Activated CD4-positive, alpha-beta T cell treated with anti-CD3 and anti-CD28 coated beads, Interleukin-2, amount 10 ng/mL, durations not matched to agents 24 days and 14 days (primary cell): Measurements from ENCODE around the gene TPPP3. TPM values are rescaled to one million over a fixed set of nuclear protein-coding genes. Genes with fewer than 3 reads are reported as not detected.

Experiments
- DNase-seq: peaks from one replicate; pipeline ENCODE4 v3.0.0; 2022
- H3K27ac Mint-ChIP-seq: one replicate; pipeline ENCODE4 v1.8.0; 2022; ENCODE audit warnings: mild to moderate bottlenecking, mixed read lengths
- H3K27me3 Mint-ChIP-seq: one replicate; pipeline ENCODE4 v1.8.0; 2022; ENCODE audit warnings: mixed read lengths
- H3K36me3 Mint-ChIP-seq: one replicate; pipeline ENCODE4 v1.8.0; 2022; ENCODE audit warnings: low read depth, mild to moderate bottlenecking, mixed read lengths
- H3K4me1 Mint-ChIP-seq: one replicate; pipeline ENCODE4 v1.8.0; 2021; ENCODE audit warnings: mixed read lengths
- H3K4me3 Mint-ChIP-seq: one replicate; pipeline ENCODE4 v1.8.0; 2022; ENCODE audit warnings: mild to moderate bottlenecking, moderate library complexity, mixed read lengths
- H3K9me3 Mint-ChIP-seq: one replicate; pipeline ENCODE4 v1.8.0; 2021; ENCODE audit warnings: mixed read lengths
- intact Hi-C: fragments of 100-400 bp; cut with micrococcal nuclease; formaldehyde crosslinking; loops from one replicate; pipeline ENCODE4 v1.15.1; 2023
- total RNA-seq: library from RNA; stranded (reverse); gene quantifications from 2 replicates; pipeline ENCODE4 v1.2.3, GENCODE V29; 2022

Gene TPPP3
- total RNA-seq, 1 donor from 2014 or later, result not detected

GRCh38 chr16:67405336-67405735 is 12.0 kb upstream of the TPPP3 start:
- Mint-ChIP-seq H3K27me3 (peaks cover 7% of the 10 kb centered on the region), H3K9me3 (no peaks in the 10 kb centered on the region)
- intact Hi-C loops, result no loop called here

GRCh38 chr16:67404740-67405226 is 11.5 kb upstream of the TPPP3 start:
- H3K9me3 Mint-ChIP-seq, result no peaks in the 10 kb centered on the region
- intact Hi-C loops, result no loop called here
- peaks cover 7% of the 10 kb centered on the region for H3K27me3 Mint-ChIP-seq
- H3K4me1 Mint-ChIP-seq, result no peaks in the 10 kb centered on the region
- H3K4me3 Mint-ChIP-seq, result no peak overlapping the region
- DNase-seq, result no peak
- H3K36me3 Mint-ChIP-seq, result no peaks in the 10 kb centered on the region
- no peak overlapping the region for H3K27ac Mint-ChIP-seq

More at GRCh38 chr16:67405336-67405735, 12.0 kb upstream of the TPPP3 start:
- no peaks in the 10 kb centered on the region for H3K36me3 Mint-ChIP-seq
- H3K27ac Mint-ChIP-seq, result no peak overlapping the region
- H3K4me3 Mint-ChIP-seq, result no peak overlapping the region
- H3K4me1 Mint-ChIP-seq, result no peaks in the 10 kb centered on the region
- DNase-seq, result no peak

- Mint-ChIP-seq H3K36me3 (no peaks in the 10 kb centered on the region), H3K27ac (no peak overlapping the region), H3K4me1 (no peaks in the 10 kb centered on the region), H3K9me3 (no peaks in the 10 kb centered on the region), H3K4me3 (no peak overlapping the region), H3K27me3 (peaks cover 7% of the 10 kb centered on the region)
- DNase-seq, result no peak
- intact Hi-C loops, result no loop called here
These were observed 10.8 kb upstream of the TPPP3 start for GRCh38 chr16:67403976-67404555.

GRCh38 chr16:67400901-67401300 is 7.6 kb upstream of the TPPP3 start:
- Mint-ChIP-seq H3K27me3 (peaks cover 7% of the 10 kb centered on the region), H3K4me1 (no peaks in the 10 kb centered on the region), H3K36me3 (no peaks in the 10 kb centered on the region), H3K4me3 (no peak overlapping the region), H3K9me3 (no peaks in the 10 kb centered on the region), H3K27ac (no peak overlapping the region)
- intact Hi-C loops, result no loop called here
- DNase-seq, result no peak

GRCh38 chr16:67399749-67400704 is 6.7 kb upstream of the TPPP3 start:
- intact Hi-C loops, result loop anchor here (1.0 to 10.0 kb wide), 3 partner anchors 55 to 140 kb away; partner anchors contain the start of gene PLEKHG4
- Mint-ChIP-seq H3K27me3 (peaks cover 15% of the 10 kb centered on the region), H3K4me1 (no peaks in the 10 kb centered on the region), H3K27ac (no peak overlapping the region), H3K4me3 (no peak overlapping the region), H3K9me3 (no peaks in the 10 kb centered on the region), H3K36me3 (no peaks in the 10 kb centered on the region)
- DNase-seq, result no peak

GRCh38 chr16:67399218-67399733 is 6.0 kb upstream of the TPPP3 start:
- intact Hi-C loops, result loop anchor here (1.0 to 10.0 kb wide), 3 partner anchors 54 to 139 kb away; partner anchors contain the start of gene PLEKHG4
- no peaks in the 10 kb centered on the region for H3K36me3 Mint-ChIP-seq

GRCh38 chr16:67398546-67399217 is 5.4 kb upstream of the TPPP3 start:
- DNase-seq, result no peak
- peaks cover 24% of the 10 kb centered on the region for H3K27me3 Mint-ChIP-seq
- H3K4me3 Mint-ChIP-seq, result no peak overlapping the region
- intact Hi-C loops, result loop anchor here (1.0 to 10.0 kb wide), 3 partner anchors 54 to 138 kb away; partner anchors contain the start of gene PLEKHG4
- no peak overlapping the region for H3K27ac Mint-ChIP-seq
- no peaks in the 10 kb centered on the region for H3K36me3 Mint-ChIP-seq
- H3K9me3 Mint-ChIP-seq, result no peaks in the 10 kb centered on the region
- H3K4me1 Mint-ChIP-seq, result peaks cover 4% of the 10 kb centered on the region

More at GRCh38 chr16:67399218-67399733, 6.0 kb upstream of the TPPP3 start:
- H3K9me3 Mint-ChIP-seq, result no peaks in the 10 kb centered on the region
- no peaks in the 10 kb centered on the region for H3K4me1 Mint-ChIP-seq
- no peak overlapping the region for H3K27ac Mint-ChIP-seq
- peak; percentile 87 for DNase-seq
- H3K27me3 Mint-ChIP-seq, result peaks cover 18% of the 10 kb centered on the region
- no peak overlapping the region for H3K4me3 Mint-ChIP-seq

GRCh38 chr16:67397812-67398545 is 4.7 kb upstream of the TPPP3 start:
- intact Hi-C loops, result loop anchor here (5.0 to 10.0 kb wide), 2 partner anchors 53 to 121 kb away; partner anchors contain the start of gene PLEKHG4
- no peaks in the 10 kb centered on the region for H3K36me3 Mint-ChIP-seq
- DNase-seq, result no peak
- H3K9me3 Mint-ChIP-seq, result no peaks in the 10 kb centered on the region
- H3K27ac Mint-ChIP-seq, result no peak overlapping the region
- H3K4me3 Mint-ChIP-seq, result no peak overlapping the region
- H3K4me1 Mint-ChIP-seq, result peaks cover 4% of the 10 kb centered on the region
- peaks cover 27% of the 10 kb centered on the region for H3K27me3 Mint-ChIP-seq

GRCh38 chr16:67397036-67397801 is 3.9 kb upstream of the TPPP3 start:
- Mint-ChIP-seq H3K27ac (no peak overlapping the region), H3K4me3 (no peak overlapping the region), H3K27me3 (peaks cover 34% of the 10 kb centered on the region), H3K4me1 (peaks cover 4% of the 10 kb centered on the region), H3K36me3 (no peaks in the 10 kb centered on the region), H3K9me3 (no peaks in the 10 kb centered on the region)
- intact Hi-C loops, result loop anchor here (5.0 to 10.0 kb wide), 2 partner anchors 52 to 120 kb away; partner anchors contain the start of gene PLEKHG4
- DNase-seq, result no peak

- Mint-ChIP-seq H3K27me3 (peaks cover 37% of the 10 kb centered on the region), H3K36me3 (no peaks in the 10 kb centered on the region), H3K27ac (no peak overlapping the region), H3K4me1 (peaks cover 4% of the 10 kb centered on the region), H3K9me3 (no peaks in the 10 kb centered on the region), H3K4me3 (no peak overlapping the region)
- DNase-seq, result no peak
- intact Hi-C loops, result loop anchor here (5.0 to 10.0 kb wide), 2 partner anchors 52 to 119 kb away; partner anchors contain the start of gene PLEKHG4
These were observed 3.1 kb upstream of the TPPP3 start for GRCh38 chr16:67396159-67397035.

- H3K4me1 Mint-ChIP-seq, result peaks cover 4% of the 10 kb centered on the region
- DNase-seq, result no peak
- H3K27me3 Mint-ChIP-seq, result peaks cover 42% of the 10 kb centered on the region
- no peak overlapping the region for H3K27ac Mint-ChIP-seq
- no peaks in the 10 kb centered on the region for H3K36me3 Mint-ChIP-seq
- H3K4me3 Mint-ChIP-seq, result no peak overlapping the region
- intact Hi-C loops, result loop anchor here (5.0 to 10.0 kb wide), 2 partner anchors 51 to 118 kb away; partner anchors contain the start of gene PLEKHG4
- H3K9me3 Mint-ChIP-seq, result no peaks in the 10 kb centered on the region
These were observed 2.3 kb upstream of the TPPP3 start for GRCh38 chr16:67395458-67396158.
